NOMO-1 (cell line): Measurements from ENCODE around the gene CAMSAP2.

Experiments used
- DNase-seq, 2 experiments: peaks; one replicate each; lab custom pipeline; 2025; ENCODE audit not compliant: unreplicated experiment in 2 of 2; lab: John Stamatoyannopoulos, UW

The CAMSAP2 gene, protein sequence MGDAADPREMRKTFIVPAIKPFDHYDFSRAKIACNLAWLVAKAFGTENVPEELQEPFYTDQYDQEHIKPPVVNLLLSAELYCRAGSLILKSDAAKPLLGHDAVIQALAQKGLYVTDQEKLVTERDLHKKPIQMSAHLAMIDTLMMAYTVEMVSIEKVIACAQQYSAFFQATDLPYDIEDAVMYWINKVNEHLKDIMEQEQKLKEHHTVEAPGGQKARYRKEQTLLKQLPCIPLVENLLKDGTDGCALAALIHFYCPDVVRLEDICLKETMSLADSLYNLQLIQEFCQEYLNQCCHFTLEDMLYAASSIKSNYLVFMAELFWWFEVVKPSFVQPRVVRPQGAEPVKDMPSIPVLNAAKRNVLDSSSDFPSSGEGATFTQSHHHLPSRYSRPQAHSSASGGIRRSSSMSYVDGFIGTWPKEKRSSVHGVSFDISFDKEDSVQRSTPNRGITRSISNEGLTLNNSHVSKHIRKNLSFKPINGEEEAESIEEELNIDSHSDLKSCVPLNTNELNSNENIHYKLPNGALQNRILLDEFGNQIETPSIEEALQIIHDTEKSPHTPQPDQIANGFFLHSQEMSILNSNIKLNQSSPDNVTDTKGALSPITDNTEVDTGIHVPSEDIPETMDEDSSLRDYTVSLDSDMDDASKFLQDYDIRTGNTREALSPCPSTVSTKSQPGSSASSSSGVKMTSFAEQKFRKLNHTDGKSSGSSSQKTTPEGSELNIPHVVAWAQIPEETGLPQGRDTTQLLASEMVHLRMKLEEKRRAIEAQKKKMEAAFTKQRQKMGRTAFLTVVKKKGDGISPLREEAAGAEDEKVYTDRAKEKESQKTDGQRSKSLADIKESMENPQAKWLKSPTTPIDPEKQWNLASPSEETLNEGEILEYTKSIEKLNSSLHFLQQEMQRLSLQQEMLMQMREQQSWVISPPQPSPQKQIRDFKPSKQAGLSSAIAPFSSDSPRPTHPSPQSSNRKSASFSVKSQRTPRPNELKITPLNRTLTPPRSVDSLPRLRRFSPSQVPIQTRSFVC (N-terminal part only)

DNA sequence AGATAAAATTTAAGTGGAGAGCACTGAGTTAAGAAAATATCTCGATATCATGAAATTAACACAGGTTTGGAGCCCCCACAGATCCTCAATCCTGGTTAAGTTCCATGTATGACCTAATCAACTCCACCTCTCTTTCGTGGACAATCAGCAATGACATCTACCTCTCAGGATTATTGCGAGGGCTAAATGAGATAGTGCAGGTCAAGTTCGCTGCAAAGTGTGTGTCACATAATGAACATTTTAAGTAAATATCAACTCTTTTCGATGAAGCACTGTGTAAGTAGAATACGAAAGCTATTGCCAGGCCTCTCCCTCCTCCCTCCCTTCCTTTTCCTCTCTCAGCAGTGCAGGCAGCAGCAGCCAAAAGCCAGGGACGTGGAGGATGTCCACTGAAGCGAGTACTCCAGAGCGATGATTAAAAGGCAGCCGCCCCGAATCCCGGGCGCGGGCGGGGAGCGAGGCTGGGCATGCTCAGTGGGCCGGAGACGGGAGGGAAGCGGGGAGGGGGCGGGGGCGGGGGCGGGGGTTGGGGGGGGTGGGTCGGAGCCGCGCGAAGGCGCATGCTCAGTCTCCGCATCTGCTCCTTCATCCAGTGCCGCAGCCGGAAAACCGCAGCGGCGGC lies at the start of gene CAMSAP2:
CAMSAP2 (plus strand) TSS at position 567 of the 622 bp plus-strand sequence. CDS start 935 bp downstream, outside the sequence.
- DNase-seq = peak in 1 of 2 experiments; percentile 13

DNA sequence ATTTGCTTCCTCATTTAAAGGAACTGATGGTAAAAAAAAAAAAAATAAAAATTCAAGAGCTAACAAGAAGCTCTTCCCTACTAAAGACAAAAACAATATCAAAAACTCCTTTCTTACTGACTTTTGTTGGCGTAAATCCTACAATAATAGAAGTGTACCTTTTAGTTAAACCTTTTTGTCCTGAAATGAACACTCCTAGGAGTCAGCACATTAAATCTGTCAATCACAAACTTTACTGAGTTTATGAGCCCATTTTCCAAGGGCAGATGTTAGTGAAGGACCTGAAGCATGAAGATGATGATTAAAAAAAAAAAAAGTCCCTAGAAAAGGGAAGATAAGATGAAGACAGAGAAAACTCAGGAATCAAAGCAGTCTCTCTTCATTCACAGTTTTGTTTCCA lies 46.4 kb upstream of the CAMSAP2 start:
- DNase-seq = no peak

DNA sequence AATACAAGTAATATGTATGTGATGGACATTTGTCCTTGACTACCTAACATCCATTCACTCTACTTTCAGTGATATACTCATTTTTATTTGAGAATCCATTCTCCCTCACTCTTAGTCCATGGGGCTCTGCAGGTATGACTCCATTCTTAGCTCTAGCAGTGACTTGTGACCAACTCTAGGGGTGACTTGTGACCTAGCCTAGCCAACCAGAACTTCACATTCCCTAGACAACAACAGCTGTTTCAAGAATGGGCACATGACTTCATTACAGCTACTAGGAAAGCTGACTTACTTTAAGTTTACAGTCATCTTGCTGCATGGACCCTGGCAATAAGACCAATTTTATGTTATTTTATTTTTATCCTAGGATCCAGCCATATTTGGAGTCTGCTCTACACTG lies 45.4 kb upstream of the CAMSAP2 start:
- no peak for DNase-seq

DNA sequence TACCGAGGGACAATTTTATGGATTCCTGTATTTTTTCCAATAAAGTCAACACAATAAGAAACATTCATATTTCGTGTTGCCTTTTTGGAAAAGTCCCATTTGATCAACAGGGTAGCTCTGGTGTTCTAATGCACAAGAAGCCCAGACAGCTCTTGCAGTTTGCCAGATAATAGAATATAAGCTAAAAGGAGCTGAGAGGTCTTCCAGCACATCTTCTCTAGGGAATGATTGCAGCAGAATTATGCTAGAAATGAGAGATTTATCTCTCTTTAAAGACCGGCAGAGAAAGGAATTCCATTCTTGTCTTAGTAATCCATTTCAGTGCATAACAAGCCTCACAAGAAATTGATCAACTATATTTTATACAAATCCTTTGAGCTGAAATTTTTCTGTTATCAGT lies 44.0 kb upstream of the CAMSAP2 start:
- DNase-seq = no peak

DNA sequence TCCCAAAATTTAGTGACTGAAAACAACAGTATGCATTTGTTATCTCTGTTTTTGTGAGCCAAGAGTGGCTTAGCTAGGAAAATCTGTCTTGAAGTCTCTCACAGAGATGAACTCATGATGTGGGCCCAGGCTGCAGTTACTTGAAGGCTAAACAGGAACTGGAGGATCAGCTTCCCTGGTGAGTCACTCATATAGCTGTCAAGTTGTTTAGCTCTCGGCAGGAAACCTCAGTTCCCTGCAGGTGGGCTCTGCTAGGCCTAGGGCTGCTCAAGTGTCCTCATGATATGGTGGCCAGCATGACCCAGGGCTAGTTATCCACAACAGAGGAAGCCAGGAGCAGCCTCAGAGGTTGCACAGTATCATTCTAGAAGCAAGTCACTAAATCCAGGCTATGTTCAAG lies 38.8 kb upstream of the CAMSAP2 start:
- DNase-seq = no peak

DNA sequence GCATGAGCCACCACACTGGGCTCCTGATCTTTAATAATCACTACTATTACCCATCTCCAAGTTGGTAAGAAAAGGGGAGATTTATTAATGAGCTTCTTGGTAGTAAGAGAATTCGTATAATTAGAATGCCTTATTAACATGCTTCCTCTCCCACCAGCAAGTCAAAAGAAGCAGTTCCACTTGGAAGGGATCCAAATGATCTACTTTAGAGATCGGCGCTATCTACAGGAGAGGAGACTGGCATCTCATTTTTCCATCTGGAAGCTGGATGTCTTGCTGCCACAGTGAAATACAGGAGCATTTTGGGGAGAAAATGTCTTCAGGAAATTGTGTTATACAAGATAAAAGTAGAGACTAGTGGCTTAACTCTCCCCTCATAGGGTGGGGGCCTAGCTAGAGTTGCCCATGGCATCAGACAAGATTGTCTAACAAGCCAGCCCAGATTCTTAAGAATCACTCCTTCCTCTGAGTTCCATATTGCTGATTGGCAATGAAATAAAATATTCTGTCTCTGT lies 33.6 kb upstream of the CAMSAP2 start:
- DNase-seq = no peak

DNA sequence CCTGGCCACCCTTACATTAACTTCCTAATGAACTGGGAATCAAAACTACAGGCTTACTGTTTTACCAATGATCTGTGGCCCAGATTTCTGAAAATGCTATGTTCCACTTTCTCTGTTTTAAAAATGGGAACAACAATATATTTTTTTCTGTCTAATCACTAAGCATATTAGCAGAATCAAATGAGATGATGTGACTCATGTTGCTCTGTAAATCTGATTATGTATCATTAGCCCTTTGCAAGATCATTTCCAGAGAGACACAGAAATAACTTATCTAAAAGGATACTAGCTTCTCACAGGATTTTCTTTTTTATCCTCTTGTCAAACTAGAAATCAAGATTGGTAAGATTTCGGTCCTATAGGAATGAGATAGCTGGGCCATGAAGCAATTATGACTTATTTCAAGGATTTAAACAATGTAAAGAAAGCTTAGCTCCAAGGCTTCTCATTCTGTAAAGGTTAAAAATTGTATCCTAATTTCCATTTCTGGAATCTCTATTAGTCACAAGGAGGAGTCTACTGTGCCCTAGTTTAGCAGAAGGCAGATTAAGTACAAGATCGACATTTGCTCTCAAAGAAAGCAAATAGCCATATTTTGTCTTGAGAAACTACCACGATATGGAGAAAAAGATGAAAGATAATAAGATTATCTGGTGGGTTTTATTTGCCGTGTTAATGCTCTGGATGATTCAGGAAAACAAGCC lies 32.4 kb upstream of the CAMSAP2 start:
- no peak for DNase-seq

DNA sequence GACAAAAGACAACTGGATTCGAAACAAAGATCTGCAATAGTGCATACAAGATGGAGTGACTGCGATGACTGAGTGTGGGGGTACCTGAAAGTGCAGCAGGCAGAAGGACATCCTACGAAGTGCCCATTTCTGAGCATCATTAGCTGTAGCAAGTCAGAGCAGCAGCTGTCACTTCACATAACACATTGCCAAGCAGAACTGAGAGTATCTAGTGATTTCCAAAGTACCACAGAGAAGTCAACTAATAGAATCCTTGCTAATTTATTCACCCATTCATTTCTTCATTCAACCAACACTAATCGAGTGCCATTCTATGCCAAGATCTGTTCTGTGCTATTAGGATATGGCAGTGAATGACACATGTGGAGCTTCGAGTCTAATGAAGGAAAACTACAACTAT lies 31.6 kb upstream of the CAMSAP2 start:
- no peak for DNase-seq

DNA sequence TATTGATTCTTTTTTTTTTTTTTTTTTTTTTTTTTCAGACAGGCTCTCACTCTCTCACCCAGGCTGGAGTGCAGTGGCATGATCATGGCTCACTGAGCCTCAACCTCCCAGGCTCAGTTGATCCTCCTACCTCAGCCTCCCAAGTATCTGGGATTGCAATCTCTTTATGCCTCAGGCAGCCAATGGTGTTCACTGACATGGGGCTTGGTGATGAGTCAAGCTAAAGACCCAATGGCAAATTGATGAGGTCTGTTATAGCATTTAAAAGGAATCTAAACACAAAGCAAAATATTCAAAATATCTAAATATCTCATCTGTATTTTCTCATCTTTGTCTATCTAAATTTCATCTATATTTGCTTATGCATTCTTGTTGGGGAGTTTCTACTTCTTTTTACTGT lies 30.5 kb upstream of the CAMSAP2 start:
- DNase-seq = no peak

DNA sequence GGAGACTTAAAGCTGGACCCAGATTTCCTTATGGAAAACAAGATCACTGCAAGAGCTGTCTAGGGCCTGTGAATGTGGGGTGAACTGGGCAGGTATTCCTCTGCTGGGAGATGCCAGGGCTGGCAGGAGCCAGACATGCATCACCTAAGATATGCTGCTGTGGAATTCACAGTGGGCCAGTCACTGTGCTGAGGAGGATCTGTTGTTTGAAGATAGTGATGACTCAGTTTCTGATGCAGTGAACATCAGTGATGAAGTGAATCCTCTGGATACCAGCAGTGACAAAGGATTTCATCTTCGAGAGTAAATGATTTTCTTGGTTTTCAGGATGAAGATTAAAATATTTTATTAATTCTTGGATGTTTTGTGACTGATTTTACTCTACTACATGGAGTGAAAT lies 29.9 kb upstream of the CAMSAP2 start:
- DNase-seq = no peak

DNA sequence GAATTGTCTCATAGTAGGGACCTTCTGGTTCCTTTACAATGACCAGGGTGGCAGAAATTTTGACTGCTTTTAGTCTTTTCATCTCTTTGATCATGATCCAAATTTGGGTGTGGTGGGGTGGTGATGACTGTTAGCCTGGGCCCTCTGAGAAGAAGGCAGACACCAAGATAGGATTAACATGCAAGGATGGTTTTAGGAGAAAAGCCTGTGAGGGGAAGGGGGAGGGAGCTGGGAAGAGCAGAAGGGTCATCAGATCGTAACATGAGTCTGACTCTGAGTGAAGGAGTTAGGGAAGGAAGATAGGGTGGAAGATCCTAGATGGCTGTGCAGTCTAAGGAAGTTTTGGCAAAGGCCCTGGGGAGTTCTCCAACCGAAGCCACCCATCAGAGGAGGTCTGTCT lies 28.5 kb upstream of the CAMSAP2 start:
- DNase-seq = no peak

DNA sequence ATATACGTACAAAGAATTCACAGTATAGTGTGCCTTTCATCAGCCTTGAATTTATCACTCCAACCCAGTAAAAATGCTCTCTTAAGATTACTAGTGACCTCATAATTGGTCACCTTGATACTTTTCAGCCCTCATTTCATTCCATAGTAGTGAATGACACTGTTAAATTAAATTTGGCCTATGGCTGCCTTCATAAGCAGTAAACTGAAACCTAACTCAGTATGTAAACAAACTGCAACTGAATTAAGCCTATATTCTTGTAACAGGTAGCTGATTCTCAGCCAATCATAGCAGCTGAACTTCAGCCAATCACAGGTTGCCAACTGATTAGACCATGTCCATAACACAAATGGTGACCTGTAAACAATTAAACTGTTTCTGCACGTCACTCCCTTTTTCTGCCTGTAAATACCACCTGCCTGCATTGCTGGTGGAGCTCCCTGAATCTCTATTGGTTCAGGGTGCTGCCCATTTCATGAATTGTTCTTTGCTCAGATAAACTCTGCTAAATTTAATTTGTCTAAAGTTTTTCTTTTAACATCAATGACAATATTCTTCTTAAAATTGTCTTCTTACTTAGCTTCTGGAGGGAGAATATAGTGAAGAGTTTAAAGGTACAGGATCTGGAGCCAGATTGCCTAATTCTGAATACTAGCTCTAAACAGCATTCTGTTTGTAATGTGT lies 24.0 kb upstream of the CAMSAP2 start:
- DNase-seq = no peak

DNA sequence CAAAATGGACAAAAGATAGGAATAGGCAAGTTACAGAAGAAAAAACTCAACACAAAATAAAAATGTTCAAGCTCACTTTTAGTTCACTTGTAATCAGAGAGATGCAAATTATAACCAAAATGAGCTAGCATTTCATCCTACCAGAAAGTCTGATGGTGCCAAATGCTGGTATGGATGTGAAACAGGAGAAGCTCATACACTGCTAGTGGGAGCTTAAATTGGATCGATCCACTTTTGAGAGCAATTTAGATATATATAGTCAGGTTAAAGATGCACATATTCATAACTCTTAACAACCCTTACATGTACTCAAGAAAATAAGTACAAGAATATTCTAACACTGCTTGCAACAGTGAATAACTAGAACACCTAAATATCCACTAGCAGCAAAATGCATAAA lies 18.5 kb upstream of the CAMSAP2 start:
- no peak for DNase-seq

DNA sequence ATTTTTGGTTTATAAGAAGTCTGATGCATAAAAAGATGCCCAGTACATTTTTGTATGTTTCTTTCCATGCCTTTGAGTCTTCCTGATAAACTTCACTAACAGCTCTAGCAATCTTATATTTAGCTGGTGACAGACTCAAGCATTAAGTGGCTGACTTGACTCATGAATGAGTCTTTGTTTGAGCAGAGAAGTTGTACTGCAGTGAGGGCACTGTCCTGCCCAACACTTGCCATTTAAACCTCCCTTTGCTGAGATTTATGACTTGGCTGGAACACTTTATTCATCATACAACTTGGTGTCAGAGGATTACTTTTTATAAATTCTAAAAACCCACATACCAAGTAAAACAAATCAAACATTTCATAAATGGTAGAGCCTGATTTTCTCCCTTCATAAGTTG lies 14.6 kb upstream of the CAMSAP2 start:
- no peak for DNase-seq

DNA sequence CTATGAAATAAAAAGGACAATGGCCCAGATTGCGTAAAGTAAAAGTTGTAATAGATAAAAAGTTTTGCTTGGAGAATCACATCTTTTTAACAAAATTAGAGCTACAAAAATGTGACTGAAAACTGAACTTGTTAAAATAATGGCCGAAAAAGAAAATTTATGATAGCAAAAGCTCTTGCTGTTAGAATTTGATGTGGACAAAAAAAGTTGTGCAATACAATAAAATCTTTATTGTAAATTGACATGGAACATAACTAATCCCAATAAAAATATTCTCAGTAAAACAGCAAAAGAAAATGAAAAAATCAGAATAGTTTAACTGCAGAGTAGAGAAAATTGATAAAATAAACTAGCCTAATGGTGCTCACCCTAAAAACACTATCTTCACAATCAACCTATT lies 11.4 kb upstream of the CAMSAP2 start:
- no peak for DNase-seq

DNA sequence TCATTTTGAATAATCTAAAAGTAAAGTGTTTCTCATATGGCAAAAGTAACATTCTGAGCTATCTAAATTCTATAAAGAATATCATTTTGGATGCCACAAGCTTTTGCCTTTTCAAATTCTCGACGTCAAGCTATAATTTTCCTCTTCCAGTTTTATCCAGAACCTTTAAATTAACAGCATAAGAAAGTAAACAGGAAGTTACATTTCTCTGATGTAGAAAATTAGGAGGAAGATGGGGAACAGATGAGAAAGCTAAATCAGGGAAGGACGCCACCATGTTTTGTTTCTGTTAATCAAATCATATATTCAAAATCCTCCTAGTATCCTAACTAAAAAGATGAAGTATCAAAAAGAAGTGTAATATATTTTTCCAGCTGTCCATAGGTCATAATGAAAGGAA lies 8.8 kb upstream of the CAMSAP2 start:
- no peak for DNase-seq

DNA sequence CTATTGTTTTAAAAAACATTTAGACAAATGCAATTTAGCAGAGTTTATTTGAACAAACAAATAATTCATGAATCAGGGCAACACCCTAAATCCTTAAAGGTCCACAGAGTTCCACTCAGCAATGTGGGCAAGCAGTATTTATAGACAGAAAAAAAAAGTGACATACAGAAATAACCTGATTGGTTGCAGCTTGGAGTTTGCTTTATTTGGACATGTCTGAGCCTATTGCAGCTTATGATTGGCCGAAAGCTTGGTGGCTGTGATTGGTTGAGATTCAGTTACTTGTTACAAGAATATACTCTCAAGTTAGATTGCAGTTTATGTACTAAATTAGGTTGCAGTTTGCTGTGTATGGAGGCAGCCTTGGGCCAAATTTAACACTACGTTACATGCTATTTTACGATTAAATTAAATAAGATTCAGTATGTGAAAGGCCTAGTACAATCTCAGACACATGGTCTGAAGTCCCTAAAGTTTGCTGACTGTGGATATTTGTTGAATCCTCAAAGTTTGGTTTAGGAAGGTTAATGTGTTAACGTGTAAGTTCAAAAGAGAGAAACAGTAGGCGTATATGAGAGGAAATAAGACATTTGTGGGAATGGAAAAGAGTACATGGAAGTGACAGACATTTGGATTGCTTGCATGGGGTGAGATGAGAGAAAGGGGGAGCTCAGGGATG lies 6.9 kb upstream of the CAMSAP2 start:
- no peak for DNase-seq

DNA sequence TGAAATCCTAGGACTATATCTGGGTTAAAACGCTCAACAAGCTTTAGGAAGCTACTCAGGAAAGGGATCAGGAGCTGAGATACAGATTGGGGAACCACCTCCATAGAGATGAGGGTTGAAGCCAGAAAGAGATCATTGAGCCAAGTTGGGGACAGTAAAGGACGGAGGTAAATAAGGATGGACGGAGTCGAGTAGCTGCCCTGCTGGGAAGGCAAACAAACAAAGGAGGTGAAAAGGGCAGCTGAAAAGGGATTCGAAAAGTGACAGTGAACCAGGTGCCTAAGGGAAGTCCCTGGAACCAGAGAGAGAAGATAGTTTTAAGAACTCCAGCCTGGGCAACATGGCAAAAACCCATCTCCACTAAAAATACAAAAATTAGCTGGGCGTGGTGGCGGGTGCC lies 6.3 kb upstream of the CAMSAP2 start:
- DNase-seq = no peak

DNA sequence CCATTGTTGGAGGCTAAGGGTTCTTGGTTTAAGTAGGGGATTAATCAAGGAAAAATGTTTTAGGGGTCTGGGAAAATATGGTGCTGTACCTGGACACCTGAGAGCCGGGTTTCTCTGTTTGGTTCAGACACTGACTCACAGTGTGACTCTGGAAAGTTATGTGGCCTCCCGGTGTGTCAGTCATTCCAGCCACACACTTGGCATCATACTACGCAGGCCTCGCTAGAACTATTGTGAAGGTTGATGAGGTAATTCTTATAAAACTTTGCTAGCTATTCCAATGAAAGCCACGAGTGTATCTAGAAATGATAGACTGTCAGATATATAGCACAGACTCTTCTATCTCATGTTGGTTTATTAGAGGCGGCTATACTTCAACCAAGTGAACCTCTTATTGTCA lies 4.8 kb upstream of the CAMSAP2 start:
- DNase-seq = no peak
